Suprapubic skin (tissue), 4 donors: ENCODE results near the gene SCFD2. TPM values are rescaled to one million over a fixed set of nuclear protein-coding genes. Genes with fewer than 3 reads are reported as not detected.

Experiments used
- DNase-seq, 2 donors: peaks; one replicate each; pipeline ENCODE4 v3.0.0-alpha.2; 2019; ENCODE audit warnings: low spot score in 2 of 2
- H3K27ac ChIP-seq: fragments of 200-600 bp; sonication (generic); one replicate; pipeline ENCODE4 v1.5.1; 2019
- H3K27me3 ChIP-seq: fragments of 200-600 bp; sonication (generic); one replicate; pipeline ENCODE4 v1.5.1; 2019
- H3K36me3 ChIP-seq: fragments of 200-600 bp; sonication (generic); one replicate; pipeline ENCODE4 v1.5.1; 2019
- H3K4me1 ChIP-seq: fragments of 200-600 bp; sonication (generic); one replicate; pipeline ENCODE4 v1.5.1; 2019
- H3K4me3 ChIP-seq: fragments of 200-600 bp; sonication (generic); one replicate; pipeline ENCODE4 v1.5.1; 2019; ENCODE audit warnings: mild to moderate bottlenecking
- H3K9me3 ChIP-seq: fragments of 200-600 bp; sonication (generic); one replicate; pipeline ENCODE4 v1.5.1; 2019
- CTCF ChIP-seq, 2 donors: fragments of 200-600 bp in 1 of 2; fragments of 450-650 bp in 1 of 2; sonication (generic) in 1 of 2; IDR thresholded peaks; one replicate each; pipeline ENCODE4 v1.5.1; 2016 to 2019; ENCODE audit warnings: antibody characterized with exemption in 2 of 2, mild to moderate bottlenecking in 1 of 2, moderate library complexity in 1 of 2
- EP300 ChIP-seq: sonication (generic); formaldehyde crosslinking; IDR thresholded peaks from one replicate; pipeline ENCODE4 v1.6.1; 2017; ENCODE audit warnings: antibody characterized with exemption
- POLR2A ChIP-seq, 2 donors: fragments of 450-650 bp; IDR thresholded peaks; one replicate each; pipeline ENCODE4 v1.6.1; 2017; ENCODE audit warnings: antibody characterized with exemption in 2 of 2, mild to moderate bottlenecking in 2 of 2, moderate library complexity in 2 of 2
- POLR2AphosphoS5 ChIP-seq, 3 donors: sonication (generic); formaldehyde crosslinking; IDR thresholded peaks; one replicate each; pipeline ENCODE4 v1.6.1; 2017; ENCODE audit warnings: antibody characterized with exemption in 3 of 3
- WGBS: methylation state at CpG from one replicate; pipeline ENCODE4 v1.1.5; 2018; 5-methylcytosine and 5-hydroxymethylcytosine counted together
- total RNA-seq, 4 donors: library from RNA; depleted of rRNA; stranded (reverse); fragments of >200 nt; gene quantifications; one replicate each; pipeline ENCODE4 v1.1.0, GENCODE V29; 2016

Gene SCFD2
- total RNA-seq, 4 donors from 2014 or later: 25.5 to 39.5 (median 31.9) TPM

- no peak for DNase-seq
- 0% methylated on average over 1 of the region's 1 CpG for WGBS
- TF ChIP-seq EP300: no peak
- TF ChIP-seq POLR2AphosphoS5 (IDR thresholded peaks at IDR 0.05): no peak
- TF ChIP-seq POLR2A (IDR thresholded peaks at IDR 0.05): no peak
- TF ChIP-seq CTCF (IDR thresholded peaks at IDR 0.05): peak; percentile 38 to 57
- no peak overlapping the region for H3K4me3 ChIP-seq
- no peaks in the 10 kb centered on the region for H3K27me3 ChIP-seq
- no peak overlapping the region for H3K27ac ChIP-seq
- no peaks in the 10 kb centered on the region for H3K36me3 ChIP-seq
- peaks cover 4% of the 10 kb centered on the region for H3K4me1 ChIP-seq
- no peaks in the 10 kb centered on the region for H3K9me3 ChIP-seq
These were observed 382.1 kb downstream of the SCFD2 start for GRCh38 chr4:52983563-52984303.

- no peak for DNase-seq
- no peaks in the 10 kb centered on the region for H3K9me3 ChIP-seq
- H3K4me1 ChIP-seq: peaks cover 4% of the 10 kb centered on the region
- no peak overlapping the region for H3K4me3 ChIP-seq
- no peaks in the 10 kb centered on the region for H3K27me3 ChIP-seq
- no peak overlapping the region for H3K27ac ChIP-seq
- no peaks in the 10 kb centered on the region for H3K36me3 ChIP-seq
- 67% methylated on average over 3 of the region's 3 CpGs for WGBS
- no peak for TF ChIP-seq EP300
- no peak for TF ChIP-seq POLR2A (IDR thresholded peaks at IDR 0.05)
- TF ChIP-seq CTCF (IDR thresholded peaks at IDR 0.05): no peak
- TF ChIP-seq POLR2AphosphoS5 (IDR thresholded peaks at IDR 0.05): no peak
These were observed 382.9 kb downstream of the SCFD2 start for GRCh38 chr4:52982946-52983340.

GRCh38 chr4:52982255-52982945, 383.5 kb downstream of the SCFD2 start:
- DNase-seq: no peak
- Histone ChIP-seq H3K27me3 (no peaks in the 10 kb centered on the region), H3K36me3 (no peaks in the 10 kb centered on the region), H3K4me3 (no peak overlapping the region), H3K9me3 (no peaks in the 10 kb centered on the region), H3K4me1 (peaks cover 4% of the 10 kb centered on the region), H3K27ac (no peak overlapping the region)
- 53% methylated on average over 2 of the region's 2 CpGs for WGBS
- TF ChIP-seq CTCF (IDR thresholded peaks at IDR 0.05): peak; percentile 36 to 54
- no peak for TF ChIP-seq EP300
- no peak for TF ChIP-seq POLR2A (IDR thresholded peaks at IDR 0.05)
- TF ChIP-seq POLR2AphosphoS5 (IDR thresholded peaks at IDR 0.05): no peak

GRCh38 chr4:52979821-52980590, 385.9 kb downstream of the SCFD2 start:
- H3K36me3 ChIP-seq: no peaks in the 10 kb centered on the region

More at GRCh38 chr4:52979821-52980590, 385.9 kb downstream of the SCFD2 start:
- DNase-seq: no peak
- TF ChIP-seq EP300 (no peak), POLR2AphosphoS5 (IDR thresholded peaks at IDR 0.05) (no peak), POLR2A (IDR thresholded peaks at IDR 0.05) (no peak), CTCF (IDR thresholded peaks at IDR 0.05) (no peak)
- H3K27ac ChIP-seq: no peak overlapping the region
- H3K27me3 ChIP-seq: no peaks in the 10 kb centered on the region
- 92% methylated on average over 3 of the region's 3 CpGs for WGBS
- no peaks in the 10 kb centered on the region for H3K9me3 ChIP-seq
- no peak overlapping the region for H3K4me3 ChIP-seq
- peaks cover 1% of the 10 kb centered on the region for H3K4me1 ChIP-seq
